ENCODE results near the gene RGS4. TPM values are rescaled to one million over a fixed set of nuclear protein-coding genes. Genes with fewer than 3 reads are reported as not detected.

The RGS4 gene
- polyA plus RNA-seq, 3 donors: not detected

- H3K27me3 Mint-ChIP-seq (ENCODE audit: low read depth in 3 of 3): peaks cover 0 to 2% (median 0%) of the 10 kb centered on the region in 3 donors
- Histone ChIP-seq H3K4me2 (replicated peaks; ENCODE audit: extremely low read depth, low read length, poor library complexity, severe bottlenecking) (no peak overlapping the region), H3K4me3 (replicated peaks in 1 of 3; ENCODE audit: low read depth in 2 of 3, low read length in 3 of 3) (no peak overlapping the region), H3K79me2 (ENCODE audit: insufficient read depth, low read length) (no peaks in the 10 kb centered on the region), H3K36me3 (replicated peaks in 1 of 2; ENCODE audit: control insufficient read depth in 1 of 2, insufficient read depth in 2 of 2, low read length in 2 of 2) (no peaks in the 10 kb centered on the region), H4K20me1 (ENCODE audit: insufficient read depth, low read length) (no peaks in the 10 kb centered on the region), H3K9me3 (replicated peaks in 1 of 2; ENCODE audit: control insufficient read depth in 1 of 2, insufficient read depth in 1 of 2, low read length in 2 of 2) (no peaks in the 10 kb centered on the region), H3K4me1 (ENCODE audit: control insufficient read depth in 1 of 2, insufficient read depth in 2 of 2, low read length in 2 of 2) (no peaks in the 10 kb centered on the region), H3K27ac (ENCODE audit: low read depth in 1 of 2, low read length in 2 of 2) (no peak overlapping the region), H2AFZ (ENCODE audit: insufficient read depth, low read depth, low read length, poor library complexity, severe bottlenecking) (no peak overlapping the region), H3K9ac (ENCODE audit: insufficient read depth, low read length, poor library complexity, severe bottlenecking) (no peak overlapping the region), H3K27me3 (ENCODE audit: control insufficient read depth in 2 of 2, insufficient read depth in 2 of 2, low read length in 2 of 2) (no peaks in the 10 kb centered on the region)
- H3K9me3 Mint-ChIP-seq: peaks cover 0 to 1% (median 0%) of the 10 kb centered on the region in 7 donors
- no peak overlapping the region for H3K27ac Mint-ChIP-seq
- no CpG with 5 or more reads among the region's 2 CpGs for WGBS (ENCODE audit: insufficient coverage)
- TF ChIP-seq CTCF (IDR thresholded peaks at IDR 0.05): no peak
- intact Hi-C loops (cut with micrococcal nuclease): no loop called here
- no peak for DNase-seq
- no peak overlapping the region for H3K4me3 Mint-ChIP-seq
- no peaks in the 10 kb centered on the region for H3K4me1 Mint-ChIP-seq
- no peaks in the 10 kb centered on the region for H3K36me3 Mint-ChIP-seq
Measured at GRCh38 chr1:163038928-163039706, 30.0 kb upstream of the RGS4 start.

- no peak overlapping the region for H3K9ac ChIP-seq (ENCODE audit: insufficient read depth, low read length, poor library complexity, severe bottlenecking)
- intact Hi-C loops (cut with micrococcal nuclease): no loop called here
- H3K27ac ChIP-seq (ENCODE audit: low read depth in 1 of 2, low read length in 2 of 2): no peak overlapping the region
- no CpG with 5 or more reads among the region's 2 CpGs for WGBS (ENCODE audit: insufficient coverage)
- H3K79me2 ChIP-seq (ENCODE audit: insufficient read depth, low read length): no peaks in the 10 kb centered on the region
- H3K27me3 ChIP-seq (ENCODE audit: control insufficient read depth in 2 of 2, insufficient read depth in 2 of 2, low read length in 2 of 2): no peaks in the 10 kb centered on the region
- H3K4me1 ChIP-seq (ENCODE audit: control insufficient read depth in 1 of 2, insufficient read depth in 2 of 2, low read length in 2 of 2): no peaks in the 10 kb centered on the region
- no peak overlapping the region for H3K4me3 ChIP-seq (replicated peaks in 1 of 3; ENCODE audit: low read depth in 2 of 3, low read length in 3 of 3)
- H4K20me1 ChIP-seq (ENCODE audit: insufficient read depth, low read length): no peaks in the 10 kb centered on the region
- no peak overlapping the region for H2AFZ ChIP-seq (ENCODE audit: insufficient read depth, low read depth, low read length, poor library complexity, severe bottlenecking)
- Mint-ChIP-seq H3K9me3 (peaks cover 0 to 1% (median 0%) of the 10 kb centered on the region in 7 donors), H3K27ac (no peak overlapping the region), H3K27me3 (ENCODE audit: low read depth in 3 of 3) (peaks cover 0 to 2% (median under 1%) of the 10 kb centered on the region in 3 donors), H3K4me1 (no peaks in the 10 kb centered on the region), H3K4me3 (no peak overlapping the region), H3K36me3 (no peaks in the 10 kb centered on the region)
- no peaks in the 10 kb centered on the region for H3K36me3 ChIP-seq (replicated peaks in 1 of 2; ENCODE audit: control insufficient read depth in 1 of 2, insufficient read depth in 2 of 2, low read length in 2 of 2)
- DNase-seq: no peak
- H3K4me2 ChIP-seq (replicated peaks; ENCODE audit: extremely low read depth, low read length, poor library complexity, severe bottlenecking): no peak overlapping the region
- no peaks in the 10 kb centered on the region for H3K9me3 ChIP-seq (replicated peaks in 1 of 2; ENCODE audit: control insufficient read depth in 1 of 2, insufficient read depth in 1 of 2, low read length in 2 of 2)
- no peak for TF ChIP-seq CTCF (IDR thresholded peaks at IDR 0.05)
Measured at GRCh38 chr1:163039707-163040093, 29.5 kb upstream of the RGS4 start.

Measured in CD14-positive monocyte (primary cell).